Loucy (cell line): Measurements from ENCODE around the gene BBLN.
A peak's percentile ranks its signal among the peaks of the same experiment; 100 is the strongest.

Source experiments
- H2AFZ ChIP-seq: fragments of 200-600 bp; sonication (generic); 2 replicates; pipeline ENCODE4 v1.6.0; 2016; ENCODE audit warnings: antibody characterized with exemption, mild to moderate bottlenecking, low read length, moderate library complexity
- H3F3A ChIP-seq: fragments of 200-600 bp; 2 replicates; pipeline ENCODE4 v1.6.0; 2016; ENCODE audit warnings: antibody characterized with exemption, low read depth, mild to moderate bottlenecking
- H3K27me3 ChIP-seq: fragments of 200-600 bp; sonication (generic); 2 replicates; pipeline ENCODE4 v1.6.1; 2014; ENCODE audit warnings: low read length, mild to moderate bottlenecking; ENCODE audit not compliant: insufficient read depth, poor library complexity, severe bottlenecking
- H3K36me3 ChIP-seq: fragments of 200-600 bp; sonication (generic); 2 replicates; pipeline ENCODE4 v1.6.1; 2016; ENCODE audit warnings: low read length; ENCODE audit not compliant: insufficient read depth
- H3K4me1 ChIP-seq: fragments of 200-600 bp; sonication (generic); 2 replicates; pipeline ENCODE4 v1.5.1; 2014; ENCODE audit warnings: low read length, mild to moderate bottlenecking; ENCODE audit not compliant: insufficient read depth, poor library complexity, severe bottlenecking
- H3K4me2 ChIP-seq: fragments of 200-600 bp; sonication (generic); 2 replicates; pipeline ENCODE4 v1.6.0; 2014; ENCODE audit warnings: antibody characterized with exemption, low read length, low read depth, mild to moderate bottlenecking; ENCODE audit not compliant: poor library complexity, severe bottlenecking
- H3K4me3 ChIP-seq: fragments of 200-600 bp; sonication (generic); 2 replicates; pipeline ENCODE4 v1.5.1; 2014; ENCODE audit warnings: low read length, mild to moderate bottlenecking, mixed read lengths; ENCODE audit not compliant: poor library complexity, severe bottlenecking
- H3K79me2 ChIP-seq: fragments of 200-600 bp; sonication (generic); 2 replicates; pipeline ENCODE4 v1.6.1; 2014; ENCODE audit warnings: low read length; ENCODE audit not compliant: insufficient read depth
- H3K9ac ChIP-seq: fragments of 200-600 bp; sonication (generic); 2 replicates; pipeline ENCODE4 v1.6.0; 2014; ENCODE audit warnings: mild to moderate bottlenecking, low read depth, low read length, moderate library complexity; ENCODE audit not compliant: poor library complexity, severe bottlenecking
- H3K9me2 ChIP-seq: fragments of 200-600 bp; sonication (generic); replicated peaks from 2 replicates; pipeline ENCODE4 v1.6.1; 2016; ENCODE audit warnings: low read depth, low read length, mixed read lengths
- H3K9me3 ChIP-seq: fragments of 200-600 bp; sonication (generic); 2 replicates; pipeline ENCODE4 v1.6.1; 2014; ENCODE audit warnings: mild to moderate bottlenecking, antibody characterized with exemption, low read length, low read depth; ENCODE audit not compliant: insufficient read depth
- H4K20me1 ChIP-seq: fragments of 200-600 bp; sonication (generic); 2 replicates; pipeline ENCODE4 v1.6.0; 2014; ENCODE audit warnings: antibody characterized with exemption, low read length, mild to moderate bottlenecking; ENCODE audit not compliant: insufficient read depth, poor library complexity, severe bottlenecking
- CTCF ChIP-seq: fragments of 200-600 bp; sonication (generic); conservative IDR thresholded peaks from 2 replicates; pipeline ENCODE4 v1.5.1; 2014; ENCODE audit warnings: mild to moderate bottlenecking, antibody characterized with exemption, low read length
- EZH2phosphoT487 ChIP-seq: fragments of 200-600 bp; IDR thresholded peaks from 2 replicates; pipeline ENCODE4 v1.6.1; 2018; ENCODE audit warnings: antibody characterized with exemption, mild to moderate bottlenecking, moderate library complexity, borderline replicate concordance

The BBLN gene

GRCh38 chr9:128142061-128142460, 18.0 kb upstream of the BBLN start:
- Histone ChIP-seq H3K4me3 (no peak overlapping the region), H3K4me1 (peaks cover 13% of the 10 kb centered on the region), H2AFZ (peak overlapping the region; percentile 61), H3K9me3 (no peaks in the 10 kb centered on the region), H3K36me3 (no peaks in the 10 kb centered on the region), H3K9ac (peak overlapping the region; percentile 54), H3K9me2 (no peaks in the 10 kb centered on the region), H3K79me2 (no peaks in the 10 kb centered on the region), H3K27me3 (no peaks in the 10 kb centered on the region), H3F3A (no peaks in the 10 kb centered on the region), H4K20me1 (no peaks in the 10 kb centered on the region), H3K4me2 (peak overlapping the region; percentile 51)
- TF ChIP-seq CTCF, result no peak
- TF ChIP-seq EZH2phosphoT487, result no peak

GRCh38 chr9:128142596-128142995, 17.5 kb upstream of the BBLN start:
- Histone ChIP-seq H4K20me1 (no peaks in the 10 kb centered on the region), H2AFZ (no peak overlapping the region), H3K9me3 (no peaks in the 10 kb centered on the region), H3K9me2 (no peaks in the 10 kb centered on the region), H3K4me2 (peak overlapping the region; percentile 51), H3K27me3 (no peaks in the 10 kb centered on the region), H3F3A (no peaks in the 10 kb centered on the region), H3K4me3 (no peak overlapping the region), H3K4me1 (peaks cover 13% of the 10 kb centered on the region), H3K9ac (peak overlapping the region; percentile 54), H3K36me3 (no peaks in the 10 kb centered on the region), H3K79me2 (no peaks in the 10 kb centered on the region)
- TF ChIP-seq EZH2phosphoT487, result no peak
- no peak for TF ChIP-seq CTCF

- no peak for TF ChIP-seq EZH2phosphoT487
- TF ChIP-seq CTCF, result no peak
- Histone ChIP-seq H3K4me2 (no peak overlapping the region), H3K9ac (no peak overlapping the region), H3K4me3 (no peak overlapping the region), H4K20me1 (no peaks in the 10 kb centered on the region), H3K36me3 (no peaks in the 10 kb centered on the region), H3K79me2 (no peaks in the 10 kb centered on the region), H2AFZ (no peak overlapping the region), H3F3A (no peaks in the 10 kb centered on the region), H3K9me2 (no peaks in the 10 kb centered on the region), H3K27me3 (no peaks in the 10 kb centered on the region), H3K9me3 (no peaks in the 10 kb centered on the region), H3K4me1 (peaks cover 13% of the 10 kb centered on the region)
Measured at GRCh38 chr9:128143525-128144238, 16.4 kb upstream of the BBLN start.
